ENCODE measurements around the gene G6PD.

G6PD gene

DNA sequence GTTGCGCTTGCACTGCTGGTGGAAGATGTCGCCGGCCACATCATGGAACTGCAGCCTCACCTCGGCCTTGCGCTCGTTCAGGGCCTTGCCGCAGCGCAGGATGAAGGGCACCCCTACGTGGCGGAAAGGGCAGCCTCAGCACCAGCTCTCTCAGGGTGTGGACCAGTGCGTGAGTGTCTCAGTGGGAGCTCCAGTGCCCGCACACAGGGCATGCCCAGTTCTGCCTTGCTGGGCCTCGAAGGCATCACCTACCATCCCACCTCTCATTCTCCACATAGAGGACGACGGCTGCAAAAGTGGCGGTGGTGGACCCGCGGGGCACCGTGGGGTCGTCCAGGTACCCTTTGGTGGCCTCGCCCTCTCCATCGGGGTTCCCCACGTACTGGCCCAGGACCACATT lies 14.0 kb downstream of the G6PD start:
- no peaks in the 10 kb centered on the region for H3K9me3 Mint-ChIP-seq
- DNase-seq (ENCODE audit: low spot score in 2 of 2): no peak
- H3K4me1 Mint-ChIP-seq: peaks cover 8% of the 10 kb centered on the region
- H3K4me3 Mint-ChIP-seq: no peak overlapping the region
- no peak overlapping the region for H3K27ac Mint-ChIP-seq
- H3K36me3 Mint-ChIP-seq: peaks cover 57% of the 10 kb centered on the region
- ATAC-seq: no peak

DNA sequence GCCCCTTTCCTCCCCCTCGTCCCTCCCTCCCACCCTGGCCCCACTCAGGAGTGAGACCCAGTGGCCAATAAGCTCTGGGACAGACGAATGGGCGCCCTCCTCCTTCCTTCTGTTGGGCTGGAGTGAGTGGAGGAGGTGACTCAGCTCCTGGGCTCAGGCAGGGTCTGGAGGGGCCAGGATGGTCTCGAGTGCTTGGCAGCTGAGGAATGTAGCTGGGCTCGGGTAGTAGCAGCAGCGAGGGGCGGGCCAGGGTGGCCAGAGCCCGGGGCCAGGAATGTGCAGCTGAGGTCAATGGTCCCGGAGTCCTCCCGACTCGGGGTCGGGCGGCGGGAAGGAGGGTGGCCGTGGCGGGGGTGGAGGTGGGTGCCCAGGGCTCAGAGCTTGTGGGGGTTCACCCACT lies 15.0 kb downstream of the G6PD start:
- DNase-seq (ENCODE audit: low spot score in 2 of 2) (no peak), ATAC-seq (no peak)
- H3K4me1 Mint-ChIP-seq: peaks cover 8% of the 10 kb centered on the region
- H3K4me3 Mint-ChIP-seq: no peak overlapping the region
- H3K27ac Mint-ChIP-seq: no peak overlapping the region
- H3K9me3 Mint-ChIP-seq: no peaks in the 10 kb centered on the region
- peaks cover 49% of the 10 kb centered on the region for H3K36me3 Mint-ChIP-seq

DNA sequence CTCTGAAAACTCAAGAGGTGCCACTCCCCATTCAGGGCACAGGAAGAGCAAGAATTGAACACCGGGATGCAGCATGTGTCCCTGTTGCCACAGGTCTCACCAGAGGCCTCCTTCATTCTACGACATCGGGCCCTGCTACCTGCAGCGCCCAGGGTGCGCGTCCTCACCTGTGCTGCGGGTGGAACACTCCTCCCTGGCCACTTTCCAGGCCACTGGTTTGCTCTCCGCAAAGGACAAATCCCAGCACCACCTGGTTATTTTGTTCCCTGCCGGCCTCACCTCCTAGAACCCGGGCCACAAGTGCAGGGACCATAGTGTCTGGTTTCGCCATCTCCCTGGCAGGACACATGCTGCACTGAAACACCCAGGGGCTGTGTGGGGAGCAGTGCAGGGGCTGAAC lies 16.4 kb downstream of the G6PD start:
- ATAC-seq: no peak
- H3K36me3 Mint-ChIP-seq: peaks cover 48% of the 10 kb centered on the region
- H3K4me3 Mint-ChIP-seq: no peak overlapping the region
- no peaks in the 10 kb centered on the region for H3K9me3 Mint-ChIP-seq
- peaks cover 8% of the 10 kb centered on the region for H3K4me1 Mint-ChIP-seq
- no peak for DNase-seq (ENCODE audit: low spot score in 2 of 2)
- H3K27ac Mint-ChIP-seq: no peak overlapping the region

DNA sequence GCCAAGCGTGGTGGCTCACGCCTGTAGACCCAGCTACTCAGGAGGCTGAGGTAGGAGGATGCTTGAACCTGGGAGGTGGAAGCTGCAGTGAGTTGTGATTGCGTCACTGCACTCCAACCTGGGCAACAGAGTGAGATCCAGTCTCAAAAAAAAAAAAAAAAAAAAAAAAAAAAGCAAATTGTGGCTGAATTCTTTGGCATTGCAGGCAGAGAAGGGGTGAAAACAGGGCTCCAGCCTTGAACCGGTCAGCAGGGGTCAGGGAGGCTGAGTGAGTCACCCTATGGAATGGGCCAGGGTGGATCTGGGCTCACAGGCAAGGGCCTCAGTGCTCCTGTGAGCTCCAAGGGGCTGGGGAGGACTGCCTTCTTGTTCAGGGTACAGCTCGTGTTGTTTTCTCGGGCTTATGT lies 17.4 kb downstream of the G6PD start:
- Mint-ChIP-seq H3K9me3 (no peaks in the 10 kb centered on the region), H3K4me3 (no peak overlapping the region), H3K27ac (no peak overlapping the region), H3K36me3 (peaks cover 38% of the 10 kb centered on the region), H3K4me1 (no peaks in the 10 kb centered on the region)
- no peak for DNase-seq (ENCODE audit: low spot score in 2 of 2)
- ATAC-seq: no peak

DNA sequence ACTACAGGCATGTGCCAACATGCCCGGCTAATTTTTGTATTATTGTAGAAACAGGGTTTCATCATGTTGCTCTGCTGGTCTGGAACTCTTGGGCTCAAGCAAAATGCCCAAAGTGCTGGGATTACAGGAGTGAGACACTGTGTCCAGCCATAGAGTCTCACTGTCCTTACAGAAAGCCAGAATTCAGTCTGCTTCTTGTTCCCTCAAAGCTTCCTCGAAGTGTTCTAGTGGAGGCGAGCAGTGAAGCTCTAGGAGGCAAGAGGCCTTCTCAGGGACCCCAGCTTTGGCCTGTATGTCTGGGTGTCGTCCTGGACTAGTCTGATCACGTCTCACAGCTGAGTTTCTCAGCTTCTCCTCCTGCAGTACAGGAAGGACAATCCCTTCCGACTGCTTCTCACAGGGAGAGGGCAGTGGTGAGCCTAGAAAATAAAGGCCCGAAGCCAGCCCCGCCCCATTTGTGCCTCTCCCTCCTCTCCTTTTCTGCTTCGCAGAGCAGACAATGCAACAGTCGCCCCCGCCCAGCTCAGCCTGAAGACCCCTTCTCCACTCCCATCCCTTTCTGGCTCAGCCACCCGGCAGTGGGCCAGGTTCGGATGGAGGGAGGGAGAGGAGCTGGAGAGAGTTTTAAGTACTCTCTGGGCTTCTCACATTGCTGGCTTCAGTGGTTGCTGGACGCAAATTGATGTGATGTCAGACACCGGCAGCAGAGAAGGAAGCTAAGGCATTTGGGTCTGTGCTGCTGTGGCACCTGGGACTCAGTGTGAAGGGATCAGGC lies 19.6 kb downstream of the G6PD start:
- Mint-ChIP-seq H3K4me1 (no peaks in the 10 kb centered on the region), H3K4me3 (no peak overlapping the region), H3K36me3 (peaks cover 24% of the 10 kb centered on the region), H3K27ac (peak overlapping the region; percentile 69), H3K9me3 (no peaks in the 10 kb centered on the region)
- DNase-seq (ENCODE audit: low spot score in 2 of 2) (peak in 1 of 2 donors; percentile 64), ATAC-seq (peak; percentile 90)

DNA sequence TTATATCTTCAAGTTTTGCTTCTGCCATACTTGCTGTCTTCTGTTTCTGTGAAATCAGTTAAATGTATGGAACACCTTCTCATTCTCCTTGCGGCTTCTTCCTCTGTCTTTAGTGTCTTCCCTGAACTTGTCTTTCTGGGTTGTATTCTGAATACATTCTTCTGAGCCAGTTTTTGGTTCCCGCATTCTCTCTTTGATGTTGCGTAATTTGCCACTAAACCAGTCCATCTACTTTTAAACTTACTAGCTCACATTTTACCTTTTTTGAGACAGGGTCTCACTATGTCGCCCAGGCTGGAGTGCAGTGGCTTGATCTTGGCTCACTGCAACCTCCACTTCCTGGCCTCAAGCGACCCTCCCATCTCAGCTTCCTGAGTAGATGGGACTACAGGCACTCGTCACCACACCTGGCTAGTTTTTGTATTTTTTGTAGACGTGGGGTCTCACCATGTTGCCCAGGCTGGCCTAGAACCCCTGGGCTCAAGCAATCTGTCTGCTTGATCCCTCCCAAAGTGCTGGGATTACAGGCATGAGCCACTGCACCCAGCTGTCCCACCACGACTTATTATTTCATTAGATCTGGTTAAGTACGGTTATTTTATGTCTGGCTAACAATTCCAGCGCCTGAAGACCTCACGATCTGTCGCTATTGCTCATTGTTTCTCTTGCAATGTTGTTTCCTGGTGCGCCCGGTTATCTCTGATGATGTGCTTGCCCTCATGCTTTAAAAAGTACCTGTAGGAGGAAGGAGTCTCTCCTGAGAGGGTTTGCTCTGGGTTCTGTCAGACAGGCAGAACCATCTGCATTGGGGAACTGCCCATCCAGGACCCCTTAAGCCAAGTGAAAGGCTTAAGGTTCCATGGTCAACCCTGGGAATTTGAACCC lies 20.8 kb downstream of the G6PD start:
- Mint-ChIP-seq H3K9me3 (no peaks in the 10 kb centered on the region), H3K4me1 (no peaks in the 10 kb centered on the region), H3K36me3 (peaks cover 13% of the 10 kb centered on the region), H3K4me3 (no peak overlapping the region), H3K27ac (peak overlapping the region; percentile 60)
- DNase-seq (ENCODE audit: low spot score in 2 of 2) (no peak), ATAC-seq (no peak)

DNA sequence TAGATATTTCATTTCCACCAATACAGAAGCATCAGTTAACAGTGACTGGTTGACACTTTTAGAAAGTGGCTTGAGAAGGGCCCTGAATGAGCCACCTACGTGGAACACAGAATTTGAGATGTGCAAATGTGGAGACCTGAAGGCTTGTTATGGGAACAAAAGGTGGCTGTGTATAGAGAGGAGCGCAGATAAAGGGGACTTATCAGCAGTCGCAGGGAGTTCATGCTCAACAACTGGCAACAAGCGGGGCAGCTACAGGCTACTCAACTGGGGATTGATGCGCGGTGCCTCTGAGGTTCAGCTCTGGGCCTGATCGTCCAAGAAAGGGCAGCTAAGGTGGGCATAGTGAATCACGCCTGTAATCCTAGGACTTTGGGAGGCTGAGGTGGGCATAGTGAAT lies 27.3 kb downstream of the G6PD start:
- Mint-ChIP-seq H3K9me3 (no peaks in the 10 kb centered on the region), H3K27ac (no peak overlapping the region), H3K36me3 (peaks cover 5% of the 10 kb centered on the region), H3K4me1 (peaks cover 7% of the 10 kb centered on the region), H3K4me3 (no peak overlapping the region)
- no peak for ATAC-seq
- no peak for DNase-seq (ENCODE audit: low spot score in 2 of 2)

DNA sequence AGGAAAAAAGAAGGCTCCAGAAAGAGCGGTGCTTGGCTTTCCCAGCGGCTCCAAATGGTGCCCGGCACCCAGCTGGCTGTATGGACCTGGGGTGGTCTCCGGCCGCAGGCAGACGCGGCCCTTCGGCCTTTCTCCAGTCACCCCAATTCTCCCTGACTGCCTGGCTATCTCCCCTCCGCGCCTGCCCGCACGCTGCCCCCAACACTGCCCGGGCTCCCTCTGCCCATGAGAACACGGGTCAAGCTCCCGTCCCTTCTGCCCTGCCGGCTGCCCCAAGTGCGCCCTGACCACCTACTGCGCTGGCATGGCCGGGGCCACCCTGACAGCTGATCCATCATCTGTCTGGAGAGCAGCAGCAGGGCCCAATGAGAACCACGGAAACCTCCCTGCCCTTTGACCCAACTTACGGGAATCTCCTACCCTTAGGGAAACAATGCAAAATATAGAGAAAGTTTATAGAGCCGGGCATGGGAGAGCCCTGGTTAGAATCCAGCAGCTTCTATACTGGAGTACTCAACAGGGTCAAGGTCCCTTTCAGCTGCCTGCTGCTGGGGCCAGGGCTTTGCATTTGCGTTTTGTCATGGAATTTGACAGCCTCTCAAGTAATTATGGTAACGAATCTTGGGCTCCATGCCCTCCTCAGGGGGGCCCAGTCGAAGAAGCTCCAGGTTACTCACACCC lies 29.4 kb downstream of the G6PD start:
- H3K36me3 Mint-ChIP-seq: peaks cover 5% of the 10 kb centered on the region
- peaks cover 16% of the 10 kb centered on the region for H3K4me1 Mint-ChIP-seq
- no peaks in the 10 kb centered on the region for H3K9me3 Mint-ChIP-seq
- ATAC-seq (no peak), DNase-seq (ENCODE audit: low spot score in 2 of 2) (no peak)
- H3K27ac Mint-ChIP-seq: no peak overlapping the region
- H3K4me3 Mint-ChIP-seq: peak overlapping the region; percentile 81

DNA sequence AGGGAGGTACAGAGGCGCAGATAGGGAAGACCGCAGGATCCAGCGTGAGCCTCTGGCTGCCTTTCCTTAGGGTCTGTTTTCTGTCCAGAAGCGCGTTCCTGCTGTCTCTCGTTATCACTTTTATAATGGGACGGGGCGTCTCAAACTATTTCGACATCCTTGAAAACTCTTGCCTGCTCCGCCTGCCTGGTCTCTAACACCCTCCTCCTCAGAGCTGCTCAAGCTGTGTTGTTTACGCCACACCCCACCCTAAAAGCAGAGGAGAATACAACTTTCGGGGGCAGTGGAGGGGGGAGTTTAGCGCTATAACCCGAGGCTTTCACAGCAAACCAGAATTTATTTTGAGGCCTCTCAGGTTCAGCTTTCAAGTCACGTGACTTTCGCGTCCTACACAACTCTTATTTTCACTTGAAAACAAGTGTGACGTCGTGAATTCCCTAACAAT lies 30.0 kb downstream of the G6PD start:
- DNase-seq (ENCODE audit: low spot score in 2 of 2): no peak
- no peaks in the 10 kb centered on the region for H3K9me3 Mint-ChIP-seq
- peaks cover 16% of the 10 kb centered on the region for H3K4me1 Mint-ChIP-seq
- H3K27ac Mint-ChIP-seq: peak overlapping the region; percentile 84
- H3K36me3 Mint-ChIP-seq: peaks cover 5% of the 10 kb centered on the region
- H3K4me3 Mint-ChIP-seq: peak overlapping the region; percentile 81
- ATAC-seq: peak; percentile 2

DNA sequence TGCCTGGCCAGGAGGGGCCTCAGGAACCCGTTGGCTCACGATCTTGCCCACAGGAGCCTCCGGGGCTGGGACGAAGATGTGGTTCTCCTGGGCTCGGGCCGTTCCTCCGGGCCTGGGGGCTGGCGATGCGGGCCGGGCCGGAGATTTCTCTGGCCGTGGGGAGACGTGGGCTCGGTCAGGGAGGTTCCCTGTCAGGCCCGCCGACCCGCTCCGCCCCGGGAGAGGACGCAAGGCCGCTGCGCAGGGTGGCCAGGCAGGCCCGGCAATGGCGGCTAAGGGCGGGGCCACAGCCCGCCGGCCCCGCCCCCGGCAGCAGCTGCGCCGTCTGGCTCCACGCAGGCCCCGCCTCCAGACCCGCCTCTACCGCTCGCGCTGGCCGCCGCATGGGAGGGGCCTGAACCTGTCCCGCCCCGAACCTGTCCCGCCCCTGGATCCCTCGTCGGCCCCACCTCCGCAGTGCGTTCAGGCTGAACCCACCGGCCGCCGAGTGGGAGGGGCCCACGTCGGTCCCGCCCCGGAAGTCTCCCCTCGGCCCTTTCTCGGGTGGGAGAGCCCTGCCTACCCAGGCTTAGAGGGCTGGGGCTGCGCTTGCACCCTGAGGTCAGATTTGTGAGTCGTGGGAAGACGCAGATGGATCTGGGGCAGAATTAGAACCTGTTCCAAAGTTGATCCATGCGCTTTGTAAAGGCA lies 30.5 kb downstream of the G6PD start, which contains the start of gene FAM3A:
TSS of gene FAM3A (minus strand) at position 267 of the 690 bp plus-strand sequence. CDS start 460 bp downstream, outside the sequence.
- H3K27ac Mint-ChIP-seq: peak within 1 kb of the TSS; percentile 84
- peaks cover 16% of the 10 kb centered on the region for H3K4me1 Mint-ChIP-seq
- H3K9me3 Mint-ChIP-seq: no peaks in the 10 kb centered on the region
- H3K4me3 Mint-ChIP-seq: peak within 1 kb of the TSS; percentile 81
- ATAC-seq: peak; percentile 96
- DNase-seq (ENCODE audit: low spot score in 2 of 2): peak; percentile 75 to 90
- peaks cover 5% of the 10 kb centered on the region for H3K36me3 Mint-ChIP-seq

DNA sequence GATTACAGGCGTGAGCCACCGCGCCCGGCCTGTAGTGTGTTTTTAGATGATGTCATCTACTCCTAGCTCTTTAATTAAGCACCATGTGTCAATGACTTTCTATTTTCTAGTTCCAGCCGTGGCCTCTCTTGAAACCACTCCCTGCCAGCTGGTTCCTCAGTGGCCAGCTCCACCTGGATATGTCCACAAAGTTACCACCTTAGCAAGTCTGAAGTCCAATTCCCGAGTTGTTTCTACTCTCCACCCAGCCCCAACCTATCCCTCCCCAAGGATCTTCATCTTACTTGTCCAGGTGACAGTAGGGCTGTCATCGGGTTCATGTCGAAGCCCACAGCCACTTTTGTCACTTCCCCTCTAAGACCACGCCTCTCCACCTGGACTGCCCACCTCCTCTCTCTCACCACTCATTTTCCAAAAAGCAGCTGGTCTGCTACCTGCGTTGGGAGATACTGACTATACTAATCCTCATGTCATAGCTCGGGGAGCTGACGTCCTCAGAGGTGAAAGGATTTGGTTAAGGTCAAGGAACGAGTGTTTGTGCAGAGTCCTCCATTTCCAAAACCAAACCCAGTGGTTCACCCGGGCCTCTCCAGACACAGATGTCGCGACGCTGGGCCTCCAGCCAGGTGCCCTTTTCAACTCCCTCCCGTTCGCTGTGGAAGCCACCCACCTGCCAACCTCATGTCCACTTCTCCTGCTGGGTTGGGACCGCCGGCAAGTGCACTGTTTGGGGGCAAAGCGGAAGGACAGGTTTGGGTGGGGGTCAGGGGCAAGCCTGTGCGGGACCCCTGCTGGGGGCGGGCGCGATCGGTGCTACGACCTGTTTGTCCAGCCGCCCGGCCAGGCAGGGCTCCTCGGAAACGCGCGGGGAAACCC lies 31.3 kb downstream of the G6PD start:
- Mint-ChIP-seq H3K36me3 (peaks cover 13% of the 10 kb centered on the region), H3K27ac (peak overlapping the region; percentile 84), H3K4me3 (peak overlapping the region; percentile 81), H3K9me3 (no peaks in the 10 kb centered on the region), H3K4me1 (peaks cover 16% of the 10 kb centered on the region)
- DNase-seq (ENCODE audit: low spot score in 2 of 2) (peak in 1 of 2 donors; percentile 54), ATAC-seq (peak; percentile 22)

DNA sequence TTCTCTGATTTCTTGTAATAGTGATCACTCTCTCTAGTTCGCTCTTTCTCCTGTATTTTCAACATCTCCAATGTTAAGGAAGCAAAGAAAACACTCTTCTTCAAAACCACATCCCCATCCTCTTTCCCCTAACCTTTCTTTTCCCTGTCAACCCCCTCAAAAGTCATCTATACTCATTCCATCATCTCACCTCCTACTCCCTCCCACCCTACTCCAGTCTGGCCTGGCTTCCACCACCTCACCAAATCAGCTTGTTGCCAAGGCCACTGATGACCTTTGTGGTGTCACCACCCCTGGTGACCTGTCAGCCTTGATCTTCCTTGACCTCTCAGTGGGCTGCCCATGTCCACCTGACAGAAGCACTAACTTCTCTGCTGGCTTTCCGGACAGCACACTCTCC lies 32.9 kb downstream of the G6PD start:
- Mint-ChIP-seq H3K27ac (peak overlapping the region; percentile 80), H3K4me3 (peak overlapping the region; percentile 45), H3K4me1 (peaks cover 23% of the 10 kb centered on the region), H3K36me3 (peaks cover 27% of the 10 kb centered on the region), H3K9me3 (no peaks in the 10 kb centered on the region)
- DNase-seq (ENCODE audit: low spot score in 2 of 2) (no peak), ATAC-seq (no peak)

DNA sequence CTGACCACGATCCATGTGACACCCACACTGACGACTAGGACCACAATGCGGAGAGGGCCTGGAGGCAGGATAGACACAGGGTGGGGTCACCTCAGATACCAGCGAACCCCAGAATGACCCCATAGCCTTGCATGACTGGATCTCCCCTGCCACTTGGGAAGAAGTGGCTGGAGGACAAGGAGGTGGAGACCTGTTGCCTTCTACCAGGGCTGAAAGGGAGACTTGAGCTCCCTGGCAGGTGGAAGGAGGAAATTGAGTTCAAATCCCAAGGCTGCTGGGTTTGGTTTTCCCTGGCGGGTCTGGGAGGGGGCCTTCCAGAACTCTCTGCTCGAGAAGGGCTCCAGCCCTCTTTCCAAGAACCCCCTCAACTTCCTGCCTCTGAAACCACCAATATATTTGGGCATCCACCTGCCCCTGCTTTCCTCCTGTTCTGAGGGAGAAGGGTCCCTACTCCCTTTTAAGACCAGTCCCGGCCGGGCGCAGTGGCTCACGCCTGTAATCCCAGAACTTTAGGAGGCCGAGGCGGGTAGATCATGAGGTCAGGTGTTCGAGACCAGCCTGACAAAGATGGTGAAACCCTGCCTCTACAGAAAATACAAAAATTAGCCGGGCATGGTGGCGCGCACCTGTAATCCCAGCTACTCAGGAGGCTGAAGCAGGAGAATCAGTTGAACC lies 33.6 kb downstream of the G6PD start:
- no peaks in the 10 kb centered on the region for H3K9me3 Mint-ChIP-seq
- DNase-seq (ENCODE audit: low spot score in 2 of 2): no peak
- no peak for ATAC-seq
- H3K27ac Mint-ChIP-seq: peak overlapping the region; percentile 80
- peaks cover 27% of the 10 kb centered on the region for H3K4me1 Mint-ChIP-seq
- peaks cover 32% of the 10 kb centered on the region for H3K36me3 Mint-ChIP-seq
- H3K4me3 Mint-ChIP-seq: peak overlapping the region; percentile 45

Measured in stimulated activated effector memory CD8-positive, alpha-beta T cell treated with anti-CD3 and anti-CD28 coated beads, Interleukin-12 subunit alpha, Interleukin-12 subunit beta, amount 100 ng/mL, for 72 hours (primary cell).